Stimulated activated CD4-positive, alpha-beta T cell treated with anti-CD3 and anti-CD28 coated beads, TNF-alpha, amount 100 ng/mL, for 4 hours (primary cell): ENCODE data around the gene ARAP1.

Experiments used
- DNase-seq, 3 experiments: peaks; one replicate each; pipeline ENCODE4 v3.0.0-alpha.2; 2020; ENCODE audit warnings: low read depth in 3 of 3

The ARAP1 gene

DNA sequence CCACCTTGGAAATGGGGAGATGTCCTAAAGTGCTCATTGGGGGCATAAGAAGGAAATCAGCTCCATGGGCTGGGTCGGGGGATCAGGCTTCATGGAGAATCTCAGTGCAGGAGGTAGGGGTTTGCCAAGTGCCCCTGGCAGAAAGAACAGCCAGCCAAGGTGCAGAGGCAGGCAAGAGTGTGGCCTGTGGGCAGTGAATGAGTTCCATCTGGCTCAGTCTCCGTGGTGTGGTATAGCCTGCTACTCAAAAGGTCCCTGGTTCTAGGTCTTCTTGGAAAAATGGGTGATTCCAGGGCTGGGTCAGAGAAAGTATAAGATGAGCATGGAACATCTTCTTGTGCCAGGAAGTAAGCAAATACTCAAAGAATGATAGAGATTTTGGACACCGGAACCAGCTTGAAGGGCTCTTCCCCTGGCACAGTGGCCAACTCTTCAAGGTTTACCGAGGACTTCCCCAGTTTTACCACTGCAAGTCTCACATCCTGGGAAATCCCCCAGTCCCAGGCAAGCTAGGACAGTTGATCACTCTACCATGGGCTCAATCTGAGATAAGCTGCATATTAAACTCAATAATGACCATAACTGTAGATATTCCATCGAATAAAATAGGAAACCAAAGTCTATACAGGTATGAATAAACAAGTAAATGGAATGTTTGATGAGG lies 10.6 kb upstream of the ARAP1 start:
- DNase-seq, result no peak

DNA sequence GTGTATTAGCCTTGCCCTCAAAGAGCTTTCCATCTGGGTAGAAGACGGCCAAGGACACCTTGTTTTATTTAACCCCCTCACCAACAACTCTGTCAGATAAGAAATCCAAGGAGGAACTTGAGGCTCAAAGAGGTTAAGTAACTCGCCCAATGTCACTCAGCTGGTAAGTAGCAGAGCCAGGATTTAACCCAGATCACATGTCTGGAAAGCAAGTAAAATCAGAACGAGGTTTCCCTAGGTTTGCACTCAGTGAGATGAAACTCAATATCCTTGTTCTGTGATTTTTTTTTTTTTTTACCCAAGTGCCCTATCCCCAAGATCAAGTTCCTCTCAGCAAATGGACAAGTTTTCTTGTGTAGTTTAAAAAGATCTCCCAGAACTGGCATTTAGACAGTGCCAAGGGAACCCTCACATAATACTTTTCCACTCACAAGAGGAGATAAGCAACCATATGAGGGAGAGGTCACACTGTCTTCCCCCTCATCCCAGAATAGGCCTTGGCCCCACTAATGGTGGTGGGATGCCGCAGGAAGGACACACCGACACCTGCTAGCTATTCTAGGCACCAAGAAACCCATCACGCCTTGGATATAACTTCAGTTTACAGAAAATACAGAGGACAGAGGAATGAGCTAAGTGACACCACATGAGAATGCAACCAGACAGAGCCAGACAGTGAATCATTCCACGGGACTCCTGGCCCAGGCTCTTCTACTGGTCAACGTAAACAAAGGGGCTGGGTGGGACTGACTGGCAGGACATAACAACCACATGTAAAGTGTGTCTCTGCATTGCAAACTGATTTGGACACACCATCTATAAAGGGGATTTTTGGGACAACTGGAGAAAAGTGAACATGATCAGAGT lies 8.6 kb upstream of the ARAP1 start:
- no peak for DNase-seq

DNA sequence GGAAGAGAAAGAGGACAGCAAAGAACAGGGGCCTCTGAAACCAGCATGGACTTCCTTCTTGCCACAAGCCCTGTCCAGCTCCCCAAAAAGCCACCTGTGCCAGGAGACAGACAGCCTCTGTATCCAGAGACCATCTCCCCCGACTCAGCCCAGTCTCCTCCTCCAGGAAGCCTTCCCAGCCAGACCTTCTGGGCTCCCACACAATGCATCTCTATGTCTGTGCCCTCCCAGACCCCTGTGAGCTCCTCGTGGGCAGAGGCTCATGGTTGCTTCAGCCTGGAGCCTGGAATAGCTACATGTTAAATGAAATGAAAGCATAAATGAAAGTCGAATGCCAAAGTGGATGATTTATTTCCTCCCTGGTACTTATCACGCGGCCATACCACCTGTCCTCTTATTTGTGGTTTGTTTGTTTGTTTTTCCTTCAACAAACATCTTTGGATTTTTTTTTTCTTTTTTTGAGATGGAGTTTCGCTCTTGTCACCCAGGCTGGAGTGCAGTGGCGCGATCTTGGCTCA lies 7.3 kb upstream of the ARAP1 start:
- DNase-seq, result no peak

GRCh38 chr11:72758690-72759389 lies 6.6 kb upstream of the ARAP1 start:
- DNase-seq, result no peak

- no peak for DNase-seq
Observed at GRCh38 chr11:72758304-72758689, 6.1 kb upstream of the ARAP1 start.

DNA sequence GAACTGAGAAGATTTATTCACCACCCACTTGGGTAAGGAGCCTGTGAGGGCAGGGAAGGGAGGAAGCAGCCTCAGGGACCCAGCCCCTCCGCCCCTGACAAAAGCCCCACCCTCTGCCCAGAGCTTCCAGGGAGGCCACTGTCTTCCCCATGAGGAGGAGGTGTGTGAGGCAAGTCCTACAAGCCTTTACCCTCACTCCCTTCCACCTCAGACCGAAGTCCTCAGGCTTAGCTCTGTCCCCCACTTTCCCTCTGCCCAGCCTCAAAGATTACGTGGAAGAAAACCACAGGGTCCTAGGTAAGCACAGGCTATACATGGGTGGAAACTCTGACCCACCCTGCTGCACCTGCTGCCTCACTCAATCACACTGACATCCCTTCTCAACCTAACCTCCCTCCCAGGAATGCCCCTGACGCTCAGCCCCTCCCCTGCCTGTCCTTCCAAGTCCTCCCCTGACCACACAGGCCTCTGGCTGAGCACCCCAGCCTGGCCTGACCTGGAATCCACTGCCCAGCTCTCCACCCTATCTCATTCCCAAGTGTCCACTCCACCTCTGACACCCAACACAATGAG lies 3.6 kb upstream of the ARAP1 start:
- no peak for DNase-seq

GRCh38 chr11:72754544-72755155 lies 2.4 kb upstream of the ARAP1 start:
- DNase-seq, result no peak

DNA sequence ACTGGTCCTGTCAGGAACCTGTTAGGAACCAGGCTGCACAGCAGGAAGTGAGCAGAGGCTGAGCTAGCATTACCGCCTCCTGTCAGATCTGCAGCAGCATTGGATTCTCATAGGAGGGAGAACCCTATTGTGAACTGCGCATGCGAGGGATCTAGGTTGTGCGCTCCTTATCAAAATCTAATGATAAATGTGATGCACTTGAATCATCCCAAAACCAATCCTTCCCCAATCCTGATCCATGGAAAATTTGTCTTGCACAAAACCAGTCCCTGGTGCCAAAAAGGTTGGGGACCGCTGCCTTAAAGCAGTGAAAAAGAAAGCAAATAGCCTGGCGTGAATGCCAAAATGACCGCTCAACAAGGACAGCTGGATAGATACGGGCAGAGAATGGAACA lies 1.9 kb upstream of the ARAP1 start:
- DNase-seq, result no peak

DNA sequence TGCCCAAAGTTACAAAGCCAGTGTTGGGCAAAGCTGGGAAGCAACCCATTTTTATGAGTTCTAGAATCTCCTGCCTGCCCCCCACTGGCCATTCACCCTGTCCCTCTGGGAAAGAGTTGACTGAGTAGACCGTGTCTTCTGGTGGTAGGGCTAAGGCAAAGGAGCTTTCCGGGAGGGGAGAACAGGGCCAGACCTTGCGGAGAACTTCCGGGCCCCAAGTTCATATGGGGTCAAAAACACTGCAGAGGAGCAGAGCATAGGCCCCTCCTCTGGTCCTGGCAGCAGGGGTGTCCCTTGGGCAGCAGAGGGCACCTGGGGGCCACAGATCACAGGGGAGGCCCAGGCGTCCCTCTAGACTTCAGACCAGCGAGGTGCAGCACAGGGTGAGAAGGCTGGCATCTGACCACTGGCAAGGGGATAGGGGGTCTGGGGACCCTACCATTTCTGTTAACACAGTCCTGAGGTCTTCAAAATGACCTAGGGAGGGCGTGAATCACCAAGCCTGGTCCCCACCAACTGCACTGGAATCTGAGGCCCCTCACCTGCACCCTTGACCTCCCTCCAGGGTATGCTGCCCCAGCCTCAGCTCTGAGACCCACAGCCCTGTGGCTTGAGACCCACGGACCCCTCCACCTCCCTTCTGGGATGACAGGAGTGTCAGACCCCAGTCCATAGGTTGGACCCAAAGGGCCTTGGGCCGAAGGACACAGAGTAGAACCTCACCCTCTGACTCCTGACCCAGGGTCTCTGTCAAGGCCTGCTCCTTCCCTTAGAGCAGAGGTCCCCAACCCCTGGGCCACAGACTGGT lies 1.3 kb upstream of the ARAP1 start:
- DNase-seq, result no peak

- no peak for DNase-seq
Observed at GRCh38 chr11:72751116-72752087, 806 bp downstream of the ARAP1 start.

- DNase-seq, result no peak
Observed at GRCh38 chr11:72750556-72751115, 1.6 kb downstream of the ARAP1 start.

DNA sequence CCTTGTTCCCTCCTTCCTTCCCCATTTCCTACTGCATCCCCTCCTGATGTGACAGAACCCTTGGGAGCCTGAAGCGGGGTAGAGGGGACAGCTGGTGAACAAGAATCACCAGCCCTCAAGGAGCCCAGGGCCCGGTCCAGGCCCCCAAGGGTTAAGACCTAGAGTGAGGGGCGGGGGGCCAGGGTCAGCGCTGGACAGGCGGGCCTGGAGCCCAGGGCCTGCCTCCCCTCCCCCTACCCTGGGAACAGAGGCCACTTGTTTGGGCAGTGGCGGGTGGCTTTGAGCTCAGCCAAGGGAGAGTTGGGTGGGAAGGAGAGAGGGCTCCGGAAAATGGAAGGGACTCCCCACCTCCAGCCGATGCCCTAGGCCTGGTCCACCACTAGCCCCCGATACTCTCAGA lies 2.1 kb downstream of the ARAP1 start:
- no peak for DNase-seq

- no peak for DNase-seq
Observed at GRCh38 chr11:72747289-72747855, 4.8 kb downstream of the ARAP1 start.

DNA sequence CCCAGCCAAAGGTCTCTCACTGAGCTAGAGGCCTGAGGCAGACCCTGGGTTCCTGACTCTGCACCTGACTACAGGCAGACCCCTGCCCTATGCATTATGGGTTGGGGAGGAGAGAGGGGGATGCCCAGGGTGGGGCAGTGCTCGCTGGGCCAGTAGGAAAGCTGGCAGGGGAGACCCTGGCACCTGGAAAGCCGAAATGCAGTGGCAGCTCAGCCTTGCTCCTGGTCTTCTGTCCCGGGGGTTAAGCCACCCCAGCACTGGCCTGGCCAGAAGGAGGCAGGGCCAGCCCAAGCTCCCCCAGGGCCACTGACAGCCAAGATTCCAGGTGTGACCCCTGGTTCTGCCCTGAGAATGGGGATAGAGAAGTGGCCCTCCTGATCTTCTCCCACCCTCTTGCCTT lies 5.4 kb downstream of the ARAP1 start:
- no peak for DNase-seq

DNA sequence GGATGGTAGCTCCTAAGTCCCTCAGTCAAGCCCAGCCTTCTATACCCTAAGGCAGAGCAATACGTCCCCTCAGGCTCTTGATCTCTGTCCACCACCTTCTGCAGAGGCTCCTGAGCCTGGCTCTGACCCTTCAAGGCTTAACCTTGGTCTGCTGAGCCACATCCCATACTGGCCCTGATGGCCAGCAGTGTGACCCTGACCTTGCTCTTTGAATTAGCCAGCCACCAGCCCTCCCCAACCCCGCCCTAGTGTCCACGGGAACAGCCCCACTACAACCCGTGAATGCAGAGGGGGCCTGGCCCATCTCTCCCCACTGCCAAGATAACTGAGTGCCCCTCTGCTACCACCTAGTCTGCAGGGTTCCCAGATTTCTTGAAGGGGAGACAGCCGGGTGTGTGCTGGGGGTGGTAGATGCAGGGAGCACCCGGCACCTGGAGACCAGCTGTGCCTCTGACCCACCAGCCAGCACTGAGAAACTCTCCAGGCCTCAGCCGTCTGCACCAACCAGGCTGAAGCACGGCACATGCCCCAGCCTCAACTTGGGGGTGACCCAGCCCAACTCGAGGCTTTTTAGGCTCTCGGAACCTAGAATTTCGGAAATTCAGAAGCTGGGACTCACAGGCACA lies 6.2 kb downstream of the ARAP1 start:
- no peak for DNase-seq

DNA sequence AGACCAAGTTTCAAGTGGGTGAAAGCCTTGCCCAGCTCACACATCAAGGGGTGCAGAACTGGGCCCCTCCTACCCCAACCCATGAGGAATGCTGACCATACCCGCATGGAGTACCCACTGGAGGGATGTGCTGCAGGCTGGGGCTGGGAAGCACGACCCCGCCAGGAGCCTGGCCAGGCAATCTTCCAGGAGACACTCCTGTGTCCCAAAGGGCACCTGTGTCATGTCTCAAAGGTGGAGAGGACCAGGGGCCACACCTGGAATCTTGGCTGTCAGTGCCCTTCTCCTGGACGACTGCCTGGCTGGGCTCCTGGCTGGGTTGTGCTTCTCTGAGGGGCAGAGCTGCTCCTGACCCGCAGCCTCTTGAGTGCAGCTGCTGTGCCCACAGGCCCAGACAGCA lies 6.7 kb downstream of the ARAP1 start:
- DNase-seq, result no peak

DNA sequence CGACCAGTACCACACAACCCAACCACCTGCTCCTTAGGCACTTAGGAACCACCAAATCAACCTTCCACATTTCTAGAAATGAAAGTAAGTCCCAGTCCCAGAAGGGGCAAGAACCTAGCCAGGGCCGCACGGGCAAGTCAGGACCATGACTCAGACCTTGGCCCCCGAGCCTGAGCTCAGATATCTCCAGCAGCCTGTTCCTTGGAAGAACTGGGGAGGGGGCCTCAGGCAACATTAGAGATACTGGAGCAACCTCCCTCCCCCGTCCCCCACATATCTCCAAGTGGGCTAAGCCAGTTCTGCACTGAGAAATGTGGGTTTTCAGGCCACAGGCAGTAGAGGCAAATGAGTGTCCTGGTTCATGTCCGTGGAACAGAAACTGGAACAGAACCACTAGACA lies 7.7 kb downstream of the ARAP1 start:
- DNase-seq, result no peak
